GM18861 (cell line): ENCODE results near the gene PRRX1.

Source experiments
- ATAC-seq: cut with Tn5 transposase; IDR thresholded peaks from one replicate; pipeline ENCODE4 v1.9.1; 2021; ENCODE audit not compliant: unreplicated experiment

Gene PRRX1

GRCh38 chr1:170714938-170715337 lies 51.0 kb downstream of the PRRX1 start:
- no peak for ATAC-seq

DNA sequence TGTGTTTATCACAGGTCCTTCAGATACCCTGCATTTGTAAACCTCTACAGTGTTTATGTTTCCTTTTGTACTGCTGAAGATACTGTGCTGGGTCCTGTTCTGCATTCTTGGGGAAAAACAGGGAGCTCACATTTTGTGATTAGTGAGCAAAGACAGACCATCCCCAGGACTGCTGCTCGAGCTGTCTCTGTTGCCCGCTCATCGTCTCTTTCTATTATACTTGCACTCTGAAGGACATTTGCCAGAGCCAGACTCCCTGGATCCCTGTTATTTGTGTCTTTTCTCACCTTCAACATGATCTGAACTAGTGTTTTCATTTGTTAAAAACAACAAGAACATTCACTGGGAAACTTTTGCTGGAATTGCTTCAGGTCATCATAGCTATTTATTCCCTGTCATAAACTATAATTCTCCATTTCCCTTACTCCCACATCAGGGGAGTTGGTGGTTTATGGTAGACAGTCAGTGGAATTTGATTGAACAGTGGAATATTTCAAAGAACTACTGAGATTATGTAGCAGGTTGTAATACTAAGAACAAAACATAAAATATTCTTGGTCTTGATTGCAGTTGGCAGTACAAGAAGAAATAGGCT lies 53.0 kb downstream of the PRRX1 start:
- no peak for ATAC-seq

DNA sequence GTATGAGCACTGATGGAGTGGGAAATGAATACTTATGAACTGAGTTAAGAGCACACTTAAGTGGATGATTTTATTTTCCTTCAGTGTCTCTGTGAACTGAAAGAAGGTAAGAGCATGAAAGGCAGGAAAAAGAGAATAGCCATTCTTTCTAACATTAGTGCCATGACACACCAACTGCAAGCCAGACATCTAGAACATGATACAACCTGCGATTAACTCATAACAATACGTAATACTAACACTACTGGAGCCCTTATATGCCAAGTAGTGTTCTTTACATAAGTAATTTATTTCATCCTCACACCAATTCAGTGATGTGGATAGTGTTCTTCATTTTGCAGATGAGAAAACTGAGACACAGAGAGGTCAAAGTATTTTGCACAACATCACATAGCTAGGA lies 56.7 kb downstream of the PRRX1 start:
- ATAC-seq: no peak

- ATAC-seq: no peak
Measured at GRCh38 chr1:170721621-170722020, 57.7 kb downstream of the PRRX1 start.

GRCh38 chr1:170723518-170723917 lies 59.6 kb downstream of the PRRX1 start:
- no peak for ATAC-seq

DNA sequence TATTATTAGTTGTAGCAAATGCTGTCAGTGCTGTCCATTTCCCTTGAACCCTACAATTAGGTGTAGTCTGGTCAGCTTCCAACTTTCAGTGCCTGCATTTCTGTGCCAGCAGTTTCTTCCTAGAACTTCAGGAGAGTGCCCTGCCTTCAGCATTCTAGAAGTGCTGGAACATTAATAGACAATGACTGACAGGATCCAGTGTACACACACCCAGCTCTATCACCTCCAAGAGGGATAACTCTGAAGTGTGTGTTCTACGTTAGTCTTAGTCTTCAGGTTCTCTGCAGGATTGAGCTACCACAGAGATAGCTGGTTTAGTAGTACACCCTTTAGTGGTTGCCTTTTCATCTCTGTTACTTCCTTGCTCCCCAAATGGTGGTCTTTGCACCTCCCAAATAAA lies 61.4 kb downstream of the PRRX1 start:
- no peak for ATAC-seq

GRCh38 chr1:170727963-170728362 lies 64.0 kb downstream of the PRRX1 start:
- ATAC-seq: no peak

DNA sequence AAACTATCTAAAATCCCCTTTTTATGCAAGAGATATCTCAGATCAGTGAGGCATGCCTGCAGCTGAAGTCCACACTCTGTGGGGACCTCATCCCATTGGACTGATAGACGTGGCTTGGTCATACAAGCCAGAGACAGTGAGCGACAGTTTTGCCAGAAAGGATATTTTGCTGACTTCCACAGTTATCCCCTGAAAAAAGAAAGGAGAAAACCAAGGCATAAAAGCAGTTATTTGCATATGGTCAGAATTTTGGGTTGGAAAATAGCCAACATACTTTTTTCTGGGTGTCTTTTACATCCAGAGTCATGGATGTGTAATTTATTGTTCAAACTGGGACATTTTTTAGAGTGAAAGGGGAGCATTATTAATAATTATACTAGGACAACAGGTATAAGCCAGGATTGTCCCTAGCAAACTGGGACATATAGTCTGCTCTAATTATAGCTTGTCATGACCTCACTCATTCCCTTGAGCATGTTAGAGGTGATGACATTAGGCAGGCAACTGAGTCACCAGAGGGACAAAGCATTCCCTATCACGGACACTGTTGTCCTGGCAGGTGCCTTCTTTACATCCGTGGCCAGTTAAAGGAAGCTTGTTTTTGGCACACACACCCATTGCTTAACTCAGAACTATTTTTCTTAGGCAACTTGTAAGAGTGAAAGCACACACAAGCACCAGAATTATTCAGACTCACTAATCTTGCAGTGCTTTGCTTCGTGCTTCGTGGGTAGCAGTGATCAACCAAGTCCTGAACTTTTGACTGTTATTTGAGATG lies 65.5 kb downstream of the PRRX1 start:
- ATAC-seq: no peak

DNA sequence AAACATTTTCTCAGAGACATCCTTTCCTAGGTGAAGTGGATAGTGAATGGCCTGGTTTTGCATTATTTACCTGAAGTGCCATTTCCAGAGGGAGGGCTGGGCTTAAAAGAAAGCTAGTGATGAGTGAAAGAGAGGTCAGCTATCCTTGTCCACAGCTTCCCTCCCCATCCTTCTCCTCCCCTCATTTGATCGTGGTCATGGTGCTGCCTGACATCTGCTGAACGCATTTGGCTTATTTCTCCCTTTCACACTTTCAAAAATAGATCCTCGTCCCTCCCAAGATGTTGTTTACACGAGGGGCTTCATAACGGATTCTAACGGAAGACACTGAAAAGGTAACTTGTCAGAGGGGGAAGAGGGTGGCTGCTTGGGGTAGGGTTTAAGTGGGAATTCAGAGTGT lies 66.1 kb downstream of the PRRX1 start:
- no peak for ATAC-seq

DNA sequence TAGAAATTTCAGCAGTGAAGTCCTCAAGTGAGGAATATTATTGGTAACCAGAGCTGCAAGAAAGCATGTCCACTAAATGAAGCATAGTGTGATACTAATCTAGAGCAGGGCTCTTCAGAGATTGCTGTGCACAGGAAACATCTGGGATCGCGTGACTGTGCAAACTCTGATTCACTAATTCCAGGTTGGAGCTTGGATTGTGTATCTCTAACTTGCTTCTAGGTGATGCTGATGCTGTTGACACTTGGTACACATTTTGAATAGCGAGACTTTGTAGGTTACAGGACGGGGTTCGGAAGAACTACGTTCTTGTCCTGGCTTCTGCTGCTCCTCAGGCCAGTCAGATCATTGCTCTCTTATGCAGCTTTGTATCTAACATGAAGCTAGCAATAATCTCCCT lies 66.5 kb downstream of the PRRX1 start:
- no peak for ATAC-seq

DNA sequence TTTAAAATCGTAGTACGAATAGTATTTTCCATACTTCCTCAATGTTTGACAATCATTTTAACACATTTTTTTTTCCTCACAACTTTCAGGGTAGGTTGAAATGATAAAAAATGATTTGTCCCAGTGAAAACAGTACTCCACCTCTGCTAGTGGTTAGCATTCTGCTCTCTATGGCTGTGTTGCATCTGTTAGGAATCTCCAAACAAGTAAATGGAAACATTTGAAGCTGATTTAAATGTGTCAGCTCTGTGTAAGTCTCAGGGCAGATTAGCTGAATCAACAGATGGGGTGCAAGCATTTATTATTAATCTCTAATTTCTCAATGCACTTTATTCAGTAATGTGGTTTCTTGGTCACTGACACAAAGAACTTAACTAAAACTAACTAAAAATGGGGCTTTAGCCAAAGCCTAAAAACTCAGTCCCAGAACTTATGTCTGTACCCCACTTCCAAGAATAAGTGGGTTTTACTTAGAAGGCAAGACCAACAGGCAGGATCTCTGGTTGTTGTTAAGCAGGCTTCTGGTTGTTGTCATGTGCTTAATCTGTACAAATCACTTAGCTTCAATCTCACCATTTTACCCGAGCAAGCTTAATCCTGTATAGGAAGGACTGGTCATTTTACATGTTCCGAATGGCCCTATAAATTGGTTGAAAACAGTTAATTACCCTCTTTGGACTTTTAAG lies 67.8 kb downstream of the PRRX1 start:
- ATAC-seq: no peak

GRCh38 chr1:170732252-170732588 lies 68.3 kb downstream of the PRRX1 start:
- no peak for ATAC-seq

DNA sequence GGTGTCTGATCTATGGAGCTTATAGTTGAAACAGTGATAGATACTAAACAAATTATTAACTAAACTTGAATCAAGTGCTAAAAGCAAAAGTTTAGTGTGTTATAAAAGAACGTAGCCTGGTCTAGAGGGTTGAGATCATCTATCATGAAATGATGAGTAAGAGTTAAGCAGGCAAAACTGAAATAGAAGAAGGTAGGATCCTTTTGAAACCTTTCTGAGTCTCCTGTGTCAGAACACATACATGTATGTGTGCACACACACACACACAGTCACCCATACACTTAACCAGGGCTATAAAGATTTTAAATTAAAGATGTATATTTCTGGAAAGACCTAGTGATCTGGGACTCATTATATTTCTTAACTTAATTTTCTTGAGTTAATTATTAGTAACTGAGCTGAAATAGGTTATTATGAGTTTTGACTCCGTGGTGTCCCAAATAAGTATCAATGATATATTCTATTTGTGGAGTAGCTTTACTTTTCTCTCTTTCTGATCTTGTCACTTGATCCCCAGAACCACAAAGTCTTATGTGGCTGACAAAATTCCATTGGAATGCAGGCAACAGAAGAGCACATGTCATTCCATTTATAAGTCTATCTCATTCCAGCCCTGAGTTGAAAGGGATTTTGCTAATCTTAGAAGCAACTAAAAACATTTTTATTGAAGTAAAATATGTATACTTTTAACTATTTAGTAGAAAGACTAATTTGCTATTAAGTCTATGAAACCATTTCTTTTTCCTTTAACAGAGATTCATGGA lies 70.7 kb downstream of the PRRX1 start:
- no peak for ATAC-seq

GRCh38 chr1:170735366-170736263 lies 71.7 kb downstream of the PRRX1 start:
- no peak for ATAC-seq

GRCh38 chr1:170739803-170740202 lies 75.9 kb downstream of the PRRX1 start:
- ATAC-seq: no peak

GRCh38 chr1:170741678-170742077 lies 77.7 kb downstream of the PRRX1 start:
- no peak for ATAC-seq

DNA sequence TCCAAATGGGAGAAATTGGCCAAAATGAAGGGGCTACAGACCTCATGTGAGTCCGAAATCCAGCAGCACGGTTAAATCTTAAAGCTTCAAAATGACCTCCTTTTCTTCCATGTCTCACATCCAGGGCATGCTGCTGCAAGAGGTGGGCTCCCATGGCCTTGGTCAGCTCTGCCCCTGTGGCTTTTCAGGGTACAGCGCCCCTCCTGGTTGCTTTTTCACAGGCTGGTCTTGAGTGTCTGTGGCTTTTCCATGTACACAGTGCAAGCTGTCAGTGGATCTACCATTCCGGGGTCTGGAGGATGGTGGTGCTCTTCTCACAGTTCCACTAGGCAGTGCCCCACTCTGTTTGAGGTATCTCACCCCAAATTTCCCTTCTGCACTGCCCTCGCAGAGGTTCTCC lies 78.7 kb downstream of the PRRX1 start:
- ATAC-seq: no peak

- no peak for ATAC-seq
Measured at GRCh38 chr1:170743083-170743482, 79.2 kb downstream of the PRRX1 start.

DNA sequence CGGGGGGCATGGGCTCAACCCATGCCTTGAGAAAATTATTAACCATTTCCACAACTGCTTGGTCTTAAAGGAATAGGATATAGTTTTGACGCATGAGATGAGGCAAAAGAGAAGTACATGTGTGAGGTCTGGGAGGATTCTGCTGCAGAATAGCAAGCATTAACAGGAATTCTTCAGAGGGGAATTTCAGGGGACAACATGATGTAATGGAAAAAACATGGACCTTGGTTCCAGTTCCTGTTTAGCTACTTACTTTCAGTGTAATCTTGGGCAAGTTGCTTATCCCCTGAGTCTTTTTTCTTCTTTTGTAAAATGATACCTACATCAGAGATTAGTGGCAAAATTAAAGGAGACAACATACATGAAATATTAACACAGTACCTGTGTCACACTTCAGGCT lies 85.6 kb downstream of the PRRX1 start:
- ATAC-seq: no peak

DNA sequence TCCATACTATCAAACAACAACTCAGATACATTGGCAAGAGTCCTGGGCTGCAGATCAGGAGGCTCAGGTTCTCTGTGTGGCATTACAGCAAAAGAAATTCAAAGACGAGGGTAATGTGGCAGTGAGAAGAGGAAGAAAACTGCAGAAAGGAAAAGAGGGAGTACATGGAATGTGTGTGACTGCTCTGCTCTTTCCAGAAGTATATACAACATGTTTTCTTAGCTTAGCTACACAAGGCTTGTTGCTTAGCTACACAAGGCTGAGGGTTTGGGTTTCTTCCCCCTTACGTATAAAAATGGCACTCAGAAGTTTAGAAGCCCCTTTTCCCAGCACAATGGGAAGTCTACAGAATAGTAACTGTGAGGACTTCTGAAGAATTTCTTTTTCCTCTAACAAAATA lies 86.0 kb downstream of the PRRX1 start:
- ATAC-seq: no peak

- no peak for ATAC-seq
Measured at GRCh38 chr1:170755795-170756194, 91.9 kb downstream of the PRRX1 start.
